PC-3 (cell line): ENCODE results near the gene FOXO6. TPM values are rescaled to one million over a fixed set of nuclear protein-coding genes. Genes with fewer than 3 reads are reported as not detected.

Source experiments
- ATAC-seq: fragments of 200-7000 bp; cut with Tn5 transposase; 2 replicates; pipeline ENCODE4 v1.9.1; 2020; ENCODE audit warnings: mild to moderate bottlenecking, moderate library complexity
- BruUV-seq: library from RNA; stranded (reverse); fragments of 400-500 nt; replicated peaks from 2 replicates; lab custom pipeline; 2021; lab: Mats Ljungman, UMichigan
- CTCF ChIA-PET: fragments of 300-600 bp; sonication (Branson Sonifier 250); formaldehyde crosslinking; loops from one replicate; lab custom pipeline; 2022; ENCODE audit warnings: antibody characterized with exemption; lab: Charles Lee
- POLR2A ChIA-PET: fragments of 300-600 bp; sonication (Branson Sonifier 250); formaldehyde crosslinking; loops from one replicate; lab custom pipeline; 2022; ENCODE audit warnings: antibody characterized with exemption; ENCODE audit not compliant: unreplicated experiment; lab: Charles Lee
- DNase-seq: peaks from one replicate; pipeline ENCODE4 v3.0.0-alpha.2; 2015
- H2AFZ ChIP-seq: fragments of 300-600 bp; sonication (generic); 2 replicates; pipeline ENCODE4 v1.6.0; 2016; ENCODE audit warnings: antibody characterized with exemption, low read length
- H3F3A ChIP-seq: fragments of 300-600 bp; sonication (generic); one replicate; pipeline ENCODE4 v1.6.0; 2017; ENCODE audit warnings: antibody characterized with exemption, low read length, control low read depth, mild to moderate bottlenecking; ENCODE audit not compliant: unreplicated experiment
- H3K27ac ChIP-seq: fragments of 300-600 bp; sonication (generic); 2 replicates; pipeline ENCODE4 v1.5.1; 2016; ENCODE audit warnings: mild to moderate bottlenecking, low read length
- H3K27me3 ChIP-seq: fragments of 300-600 bp; sonication (generic); 2 replicates; pipeline ENCODE4 v1.6.1; 2016; ENCODE audit warnings: low read length, mixed read lengths
- H3K36me3 ChIP-seq: fragments of 300-600 bp; sonication (generic); 2 replicates; pipeline ENCODE4 v1.6.1; 2016; ENCODE audit warnings: low read depth, mixed run types, low read length, mixed read lengths
- H3K4me1 ChIP-seq: fragments of 300-600 bp; sonication (generic); 2 replicates; pipeline ENCODE4 v1.5.1; 2016; ENCODE audit warnings: low read length; ENCODE audit not compliant: insufficient read depth
- H3K4me2 ChIP-seq: fragments of 300-600 bp; sonication (generic); 2 replicates; pipeline ENCODE4 v1.6.0; 2016; ENCODE audit warnings: low read length
- H3K4me3 ChIP-seq: fragments of 300-600 bp; sonication (generic); 2 replicates; pipeline ENCODE4 v1.5.1; 2016; ENCODE audit warnings: mild to moderate bottlenecking, low read length, mixed read lengths
- H3K79me2 ChIP-seq: fragments of 300-600 bp; sonication (generic); 2 replicates; pipeline ENCODE4 v1.6.1; 2017; ENCODE audit warnings: low read length, mixed read lengths
- H3K9ac ChIP-seq: fragments of 300-600 bp; sonication (generic); 2 replicates; pipeline ENCODE4 v1.6.0; 2016; ENCODE audit warnings: mild to moderate bottlenecking, low read length
- H3K9me2 ChIP-seq: fragments of 300-600 bp; sonication (generic); replicated peaks from 2 replicates; pipeline ENCODE4 v1.6.1; 2016; ENCODE audit warnings: mixed run types, low read length, mixed read lengths
- H3K9me3 ChIP-seq: fragments of 300-600 bp; sonication (generic); 2 replicates; pipeline ENCODE4 v1.6.1; 2016; ENCODE audit warnings: low read length, mixed read lengths
- H4K20me1 ChIP-seq: fragments of 300-600 bp; sonication (generic); 2 replicates; pipeline ENCODE4 v1.6.1; 2016; ENCODE audit warnings: low read length, mixed read lengths
- EZH2 ChIP-seq: fragments of 300-600 bp; sonication (generic); IDR thresholded peaks from one replicate; pipeline ENCODE4 v1.6.1; 2017; ENCODE audit warnings: antibody characterized with exemption, mild to moderate bottlenecking, low read length; ENCODE audit not compliant: unreplicated experiment
- EZH2phosphoT487 ChIP-seq: fragments of 300-600 bp; sonication (generic); IDR thresholded peaks from 2 replicates; pipeline ENCODE4 v1.6.1; 2018; ENCODE audit warnings: mild to moderate bottlenecking, antibody characterized with exemption, low read length, borderline replicate concordance
- intact Hi-C: fragments of 100-400 bp; cut with micrococcal nuclease; formaldehyde crosslinking; loops from 2 replicates; pipeline ENCODE4 v1.9.0; 2023
- total RNA-seq: library from RNA; depleted of rRNA; stranded (reverse); fragments of >200 nt; gene quantifications from 2 replicates; pipeline ENCODE4 v1.2.3, GENCODE V29; 2014
- TF ChIP-seq, protein P1 (sequence below): fragments of 300-600 bp; sonication (generic); conservative IDR thresholded peaks from 2 replicates; pipeline ENCODE4 v1.5.1; 2017; ENCODE audit warnings: antibody characterized with exemption, low read depth, mild to moderate bottlenecking, low read length

FOXO6 gene
- total RNA-seq, 1 experiment from 2014 or later = 1.2 TPM

DNA sequence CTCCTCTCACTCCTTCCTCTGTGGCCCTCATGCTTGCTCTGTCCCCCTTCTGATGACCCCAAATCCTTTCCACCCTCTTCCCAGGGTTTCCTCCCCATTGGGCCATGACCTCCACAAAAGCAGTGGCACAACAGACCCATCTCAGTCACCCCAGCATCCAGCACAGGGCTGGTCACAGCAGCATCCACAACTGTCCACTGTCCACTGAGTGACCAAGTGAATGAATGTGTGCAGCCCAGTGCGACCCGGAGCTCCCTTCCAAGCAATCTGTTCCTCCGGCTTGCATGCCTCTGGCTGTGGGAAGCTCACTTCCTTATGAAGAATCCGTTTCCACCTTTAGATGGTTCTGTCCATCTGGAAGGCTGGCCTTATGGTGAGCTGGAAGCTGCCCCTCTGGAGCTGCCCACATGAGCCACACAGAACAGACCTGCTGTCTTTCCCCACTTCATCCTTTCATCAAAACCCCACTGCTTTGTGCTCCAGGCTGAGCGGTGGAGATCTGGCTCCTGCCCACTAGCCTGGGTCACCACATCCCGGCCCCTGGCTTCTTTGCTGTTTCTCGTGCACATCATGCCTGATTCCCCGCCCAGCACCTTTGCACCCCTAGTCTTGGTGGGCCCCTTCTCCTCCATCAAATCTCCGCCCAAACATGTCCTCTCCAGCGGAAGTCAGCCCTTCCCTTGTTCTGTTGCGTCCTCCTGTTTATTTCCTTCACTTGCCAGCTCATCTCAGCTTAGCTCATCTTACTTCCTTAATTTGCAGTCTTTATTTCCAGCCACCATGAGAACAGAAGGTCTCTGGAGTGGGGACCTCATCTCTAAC lies 66.9 kb downstream of the FOXO6 start:
- TF ChIP-seq, protein P1, sequence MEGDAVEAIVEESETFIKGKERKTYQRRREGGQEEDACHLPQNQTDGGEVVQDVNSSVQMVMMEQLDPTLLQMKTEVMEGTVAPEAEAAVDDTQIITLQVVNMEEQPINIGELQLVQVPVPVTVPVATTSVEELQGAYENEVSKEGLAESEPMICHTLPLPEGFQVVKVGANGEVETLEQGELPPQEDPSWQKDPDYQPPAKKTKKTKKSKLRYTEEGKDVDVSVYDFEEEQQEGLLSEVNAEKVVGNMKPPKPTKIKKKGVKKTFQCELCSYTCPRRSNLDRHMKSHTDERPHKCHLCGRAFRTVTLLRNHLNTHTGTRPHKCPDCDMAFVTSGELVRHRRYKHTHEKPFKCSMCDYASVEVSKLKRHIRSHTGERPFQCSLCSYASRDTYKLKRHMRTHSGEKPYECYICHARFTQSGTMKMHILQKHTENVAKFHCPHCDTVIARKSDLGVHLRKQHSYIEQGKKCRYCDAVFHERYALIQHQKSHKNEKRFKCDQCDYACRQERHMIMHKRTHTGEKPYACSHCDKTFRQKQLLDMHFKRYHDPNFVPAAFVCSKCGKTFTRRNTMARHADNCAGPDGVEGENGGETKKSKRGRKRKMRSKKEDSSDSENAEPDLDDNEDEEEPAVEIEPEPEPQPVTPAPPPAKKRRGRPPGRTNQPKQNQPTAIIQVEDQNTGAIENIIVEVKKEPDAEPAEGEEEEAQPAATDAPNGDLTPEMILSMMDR = no peak
- TF ChIP-seq EZH2phosphoT487 (no peak), EZH2 (no peak)

DNA sequence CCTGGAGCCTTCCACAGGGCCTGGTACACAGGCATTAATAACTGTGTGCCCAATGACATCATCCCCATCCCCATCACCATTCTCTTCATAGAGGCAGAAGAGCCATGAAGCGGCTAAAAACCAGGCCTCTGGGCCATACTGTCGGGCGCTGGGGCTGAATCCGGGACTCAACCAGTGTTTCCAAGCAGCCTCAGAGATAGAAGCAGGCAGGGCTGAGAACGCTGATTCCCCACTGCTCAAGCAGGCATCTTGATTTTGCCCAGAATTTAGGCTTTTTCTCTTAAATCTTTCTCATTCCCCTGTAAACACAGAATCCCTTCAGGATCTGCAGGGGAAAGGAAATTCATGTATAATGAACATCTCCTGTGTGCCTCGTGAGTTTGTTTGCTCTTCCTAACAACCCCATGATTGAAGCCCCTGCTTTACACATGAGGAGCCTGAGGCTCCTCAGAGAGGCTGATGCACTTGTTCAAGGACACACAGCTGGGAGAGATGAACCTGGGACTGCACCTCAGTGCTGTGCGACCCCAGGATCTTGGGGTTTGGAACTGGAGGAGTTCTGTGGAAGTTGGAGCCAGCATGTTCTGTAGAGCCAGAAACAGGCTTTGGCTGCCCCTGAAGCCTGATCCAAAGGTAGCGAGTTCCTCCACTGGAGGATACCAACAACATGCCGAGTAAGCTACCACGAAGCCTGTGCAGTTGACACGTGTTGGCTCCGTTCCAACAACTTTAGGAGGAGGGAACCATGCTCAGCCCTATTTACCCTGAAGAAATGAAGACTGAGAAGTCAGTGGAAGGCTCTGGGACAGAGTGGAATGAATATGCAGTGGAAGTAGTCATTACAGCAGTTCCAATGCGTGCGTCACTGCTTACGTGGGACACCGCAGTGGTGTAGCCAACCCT lies 67.8 kb downstream of the FOXO6 start:
- Histone ChIP-seq H3K27me3 (no peaks in the 10 kb centered on the region), H2AFZ (no peak overlapping the region), H3K79me2 (no peaks in the 10 kb centered on the region), H3K9me3 (no peaks in the 10 kb centered on the region), H3K4me3 (no peak overlapping the region), H3K9ac (no peak overlapping the region), H3K9me2 (no peaks in the 10 kb centered on the region), H3K4me1 (peaks cover 20% of the 10 kb centered on the region), H4K20me1 (no peaks in the 10 kb centered on the region), H3K27ac (no peak overlapping the region), H3F3A (no peaks in the 10 kb centered on the region), H3K36me3 (no peaks in the 10 kb centered on the region), H3K4me2 (no peak overlapping the region)
- ATAC-seq (no peak), DNase-seq (no peak)
- TF ChIP-seq, protein P1 = no peak
- no peak for TF ChIP-seq EZH2phosphoT487
- TF ChIP-seq EZH2 = no peak
- POLR2A ChIA-PET = no interaction called here
- no TSS peak for BruUV-seq
- CTCF ChIA-PET = no interaction called here
- intact Hi-C loops = no loop called here

More for the DNA sequence above, 66.9 kb downstream of the FOXO6 start:
- DNase-seq = no peak
- Histone ChIP-seq H3K79me2 (no peaks in the 10 kb centered on the region), H3K4me2 (no peak overlapping the region), H3K4me3 (no peak overlapping the region), H3K27me3 (no peaks in the 10 kb centered on the region), H3F3A (no peaks in the 10 kb centered on the region), H3K27ac (no peak overlapping the region), H3K9ac (no peak overlapping the region), H3K9me3 (no peaks in the 10 kb centered on the region), H2AFZ (no peak overlapping the region), H4K20me1 (no peaks in the 10 kb centered on the region), H3K9me2 (no peaks in the 10 kb centered on the region), H3K36me3 (no peaks in the 10 kb centered on the region), H3K4me1 (peaks cover 14% of the 10 kb centered on the region)
- intact Hi-C loops = no loop called here
- no peak for ATAC-seq
- CTCF ChIA-PET = no interaction called here
- BruUV-seq = no TSS peak
- POLR2A ChIA-PET = no interaction called here
